IPS DF 4.7 (cell line): ENCODE results near the gene DYNAP.

Experiments
- DNase-seq: peaks from one replicate; pipeline ENCODE4 v3.0.0-alpha.2; 2013; ENCODE audit warnings: low spot score; ENCODE audit errors: extremely low read depth

Gene DYNAP, protein sequence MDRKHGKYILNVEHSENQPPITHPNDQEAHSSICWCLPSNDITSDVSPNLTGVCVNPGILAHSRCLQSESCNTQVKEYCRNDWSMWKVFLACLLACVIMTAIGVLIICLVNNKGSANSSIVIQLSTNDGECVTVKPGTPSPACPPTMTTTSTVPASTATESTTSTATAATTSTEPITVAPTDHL

DNA sequence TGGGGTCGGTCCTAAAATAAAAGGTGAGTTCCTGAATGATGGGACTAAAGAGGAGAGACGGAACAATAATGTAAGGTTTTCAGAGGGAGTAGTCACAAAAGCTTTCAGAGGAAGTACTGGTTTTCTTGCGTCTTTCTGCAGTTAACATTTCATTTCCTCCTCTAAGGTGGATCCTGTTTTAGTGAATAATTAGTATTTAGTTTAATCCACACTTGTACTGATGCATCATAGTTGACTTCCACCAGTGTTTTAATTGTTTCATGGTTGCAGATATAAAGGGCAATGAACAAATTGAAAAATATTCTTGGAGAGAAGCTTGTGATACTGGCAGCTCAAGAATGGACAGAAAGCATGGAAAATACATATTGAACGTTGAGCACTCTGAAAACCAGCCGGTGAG, at the start of gene DYNAP:
TSS of gene DYNAP (plus strand) at position 301 of the 400 bp plus-strand sequence. CDS start at position 339, 38 bp downstream.
- DNase-seq: no peak

DNA sequence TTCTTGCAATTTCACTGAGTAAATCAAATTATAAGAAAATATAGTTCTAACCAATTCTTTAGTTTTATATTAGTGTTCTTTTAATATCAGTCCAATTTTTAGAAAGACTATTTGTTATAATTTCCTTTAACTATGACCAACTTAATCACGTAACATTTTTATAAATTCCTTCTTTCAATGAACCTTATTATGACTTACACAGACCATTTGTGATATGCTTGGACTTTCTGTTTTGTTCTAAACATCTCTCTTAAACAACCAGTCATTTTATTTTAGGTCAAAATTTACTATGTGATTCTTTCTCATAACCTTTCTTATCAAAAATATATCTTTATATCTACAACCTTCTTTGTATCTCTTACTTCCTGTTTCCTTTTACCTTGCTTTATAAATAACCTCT, 39.5 kb upstream of the DYNAP start:
- DNase-seq: no peak

DNA sequence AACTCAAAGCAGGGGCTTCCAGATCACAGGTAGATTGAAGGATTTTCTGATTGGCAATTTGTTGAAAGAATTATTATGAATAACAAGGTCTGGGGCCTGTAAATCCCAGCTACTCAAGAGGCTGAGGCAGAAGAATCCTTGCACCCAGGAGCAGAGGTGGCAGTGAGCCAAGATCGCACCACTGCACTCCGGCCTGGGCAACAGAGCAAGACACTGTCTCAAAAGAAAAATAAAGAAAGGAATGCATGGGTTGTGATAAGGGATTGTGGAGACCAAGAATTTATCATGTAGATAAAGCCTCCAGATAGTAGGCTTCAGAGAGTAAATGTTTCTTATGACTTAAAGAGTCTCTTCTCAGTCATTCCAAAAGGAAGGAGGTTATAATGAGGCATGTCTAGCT, 35.8 kb upstream of the DYNAP start:
- no peak for DNase-seq

DNA sequence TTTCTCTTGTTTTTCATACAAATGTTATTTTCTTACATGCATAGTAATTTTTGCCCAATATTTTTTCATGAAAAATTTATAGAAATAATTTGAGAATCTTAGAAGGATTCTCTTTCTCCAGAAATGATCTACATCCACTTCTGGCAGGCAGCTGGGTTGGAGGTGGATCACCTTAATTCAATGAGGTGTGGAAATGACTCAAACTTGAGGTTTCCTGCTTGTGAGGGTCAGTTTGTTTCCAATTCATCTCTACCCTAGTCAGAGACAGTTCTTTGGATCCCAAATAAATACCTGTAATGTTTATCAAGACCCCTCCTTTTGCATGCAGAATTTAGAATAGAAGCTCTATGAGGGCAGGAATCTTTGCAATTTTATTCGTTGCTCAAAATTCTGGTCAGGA, 35.0 kb upstream of the DYNAP start:
- no peak for DNase-seq

DNA sequence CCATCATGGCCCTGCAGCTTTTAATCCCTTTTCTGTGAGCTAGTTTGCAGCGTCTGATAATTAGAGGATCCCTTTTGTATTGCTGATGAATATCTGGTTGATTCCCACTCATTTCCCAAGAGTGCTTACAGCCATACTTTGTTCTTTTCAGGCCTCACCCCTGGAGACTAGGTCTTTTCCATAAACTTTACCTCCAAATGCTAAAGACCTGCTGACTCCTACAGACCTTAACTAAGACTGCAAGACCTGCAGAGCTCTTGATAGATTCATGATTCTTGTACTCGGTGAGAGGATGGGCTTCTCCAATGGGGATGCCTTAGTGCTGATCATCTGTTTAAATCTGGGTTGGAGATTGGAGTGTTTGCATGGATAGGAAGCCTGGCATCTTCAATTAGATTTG, 33.1 kb upstream of the DYNAP start:
- no peak for DNase-seq

DNA sequence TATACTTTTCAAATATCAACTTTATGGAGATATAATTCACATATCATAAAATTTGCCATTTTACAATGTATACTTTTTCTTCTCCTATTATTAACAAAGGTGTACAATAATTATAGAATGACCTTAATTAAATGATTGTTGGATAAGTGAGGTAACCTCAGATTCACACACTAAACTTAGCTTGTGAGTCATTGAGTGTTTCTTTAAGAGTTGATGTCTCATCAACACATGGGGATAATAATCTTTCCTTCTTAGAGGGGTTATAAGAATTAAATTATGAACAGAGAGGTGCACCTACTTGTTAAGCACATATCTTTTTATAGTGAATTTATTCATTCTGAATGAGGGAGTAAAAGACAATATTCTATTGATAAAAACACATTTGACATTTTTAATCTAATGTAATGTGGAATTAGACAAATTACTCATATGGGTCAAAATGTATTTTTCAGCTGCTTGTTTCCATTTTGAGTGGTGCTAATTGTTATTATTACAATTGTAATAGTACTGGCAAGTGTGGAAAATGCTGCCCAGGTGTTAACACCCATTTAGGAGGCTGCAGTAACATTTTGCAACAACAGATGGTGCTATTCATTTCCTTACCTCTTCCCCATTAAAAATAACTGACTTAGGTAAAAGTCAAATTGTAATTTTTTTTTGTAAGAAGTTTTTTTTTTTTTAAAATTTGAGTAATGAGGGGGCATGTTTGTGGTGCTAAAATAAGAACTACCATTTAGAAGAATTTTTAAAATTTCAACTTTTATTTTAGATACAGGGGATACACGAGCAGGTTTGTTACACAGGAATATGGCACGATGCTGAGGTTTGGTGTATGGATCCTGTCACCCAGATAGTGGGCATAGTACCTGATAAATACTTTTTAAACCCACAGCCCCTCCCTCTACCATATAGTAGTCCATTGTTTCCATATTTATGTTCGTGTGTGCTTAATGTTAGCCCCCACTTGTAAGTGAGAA, 32.1 kb upstream of the DYNAP start:
- DNase-seq: no peak

DNA sequence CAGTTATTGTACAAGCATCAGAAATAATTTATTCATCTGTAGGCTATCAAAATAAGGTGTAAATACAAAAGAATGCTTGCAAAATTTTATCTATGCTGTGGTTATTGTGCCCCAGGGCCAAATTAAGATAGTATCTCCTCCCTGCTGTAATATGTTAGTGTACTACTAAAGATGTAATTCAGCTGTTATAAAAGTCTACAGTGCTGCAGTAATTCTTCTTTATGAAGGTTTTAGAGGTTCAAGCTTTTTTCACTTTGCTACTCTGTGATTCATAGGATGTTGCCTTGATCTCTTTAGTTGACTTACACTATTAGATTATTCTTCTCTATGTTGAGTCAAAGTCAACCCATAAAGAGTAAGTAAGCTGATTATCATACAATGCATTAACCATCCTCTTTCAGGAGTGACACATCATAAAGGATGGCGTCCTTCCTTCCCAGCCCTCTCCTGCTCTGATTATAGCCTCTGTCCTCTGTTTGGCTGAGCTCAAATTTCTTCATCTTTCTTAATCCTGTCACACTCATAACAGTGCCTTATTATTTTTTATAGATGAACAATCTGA, 29.3 kb upstream of the DYNAP start:
- DNase-seq: no peak

DNA sequence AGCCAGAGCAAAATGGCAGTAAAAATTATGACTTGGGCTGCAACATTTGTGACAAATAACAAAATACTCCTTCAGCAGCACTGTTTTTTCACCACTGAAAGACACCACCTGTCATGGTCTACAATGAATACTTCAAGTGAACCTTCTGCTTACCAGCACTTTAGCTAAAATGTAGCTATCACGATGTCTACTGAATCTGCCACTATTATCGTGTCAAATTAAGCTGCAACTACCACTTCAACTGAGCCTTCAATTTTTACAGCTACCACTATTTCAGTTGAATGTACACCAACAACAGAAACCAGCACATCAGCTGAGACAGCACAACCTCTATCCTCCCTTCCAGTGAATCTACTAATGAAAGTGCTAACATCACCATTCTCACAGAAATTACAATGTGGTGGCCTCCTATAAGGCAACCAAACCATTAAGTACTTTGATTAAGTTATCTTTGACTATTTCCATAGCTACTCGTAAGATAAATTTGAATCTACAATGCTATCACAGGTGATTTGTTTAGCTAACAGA, 10.8 kb upstream of the DYNAP start:
- DNase-seq: no peak

DNA sequence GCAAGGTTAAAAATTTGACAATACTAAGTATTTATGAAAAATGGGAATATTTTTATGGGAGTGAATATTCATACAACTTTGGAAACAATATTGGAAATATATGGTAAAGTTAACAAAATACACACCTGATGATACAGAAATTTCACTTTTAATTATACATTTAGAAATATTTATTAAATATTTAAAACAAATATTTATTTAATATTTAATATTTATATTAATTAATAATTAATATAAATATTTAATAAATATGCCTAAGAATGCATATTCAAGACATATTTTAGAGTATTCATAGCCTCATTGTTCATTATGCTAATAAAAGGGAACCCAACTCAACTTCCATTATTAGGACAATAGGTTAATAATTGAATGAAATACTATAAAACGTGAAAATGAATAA, 7.0 kb upstream of the DYNAP start:
- DNase-seq: no peak

DNA sequence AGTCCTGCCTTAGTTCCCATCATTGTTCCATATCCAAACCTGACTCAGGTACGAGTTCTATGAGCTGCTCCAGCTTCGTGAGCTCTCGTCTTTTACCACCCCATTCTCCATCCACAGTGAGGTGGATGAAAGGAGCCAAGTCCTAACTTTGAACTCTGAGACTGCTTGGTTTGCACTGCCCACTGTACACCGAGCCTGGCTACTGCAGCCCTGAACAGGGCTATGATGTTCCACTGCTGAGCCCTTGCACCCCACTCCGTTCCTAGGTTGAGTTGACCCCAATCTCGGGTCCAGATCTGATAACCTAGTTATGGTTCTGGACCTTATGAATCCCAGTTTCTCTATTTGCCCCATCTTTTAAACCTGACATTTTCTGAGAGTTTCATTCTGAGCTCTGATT, 5.3 kb upstream of the DYNAP start:
- no peak for DNase-seq

DNA sequence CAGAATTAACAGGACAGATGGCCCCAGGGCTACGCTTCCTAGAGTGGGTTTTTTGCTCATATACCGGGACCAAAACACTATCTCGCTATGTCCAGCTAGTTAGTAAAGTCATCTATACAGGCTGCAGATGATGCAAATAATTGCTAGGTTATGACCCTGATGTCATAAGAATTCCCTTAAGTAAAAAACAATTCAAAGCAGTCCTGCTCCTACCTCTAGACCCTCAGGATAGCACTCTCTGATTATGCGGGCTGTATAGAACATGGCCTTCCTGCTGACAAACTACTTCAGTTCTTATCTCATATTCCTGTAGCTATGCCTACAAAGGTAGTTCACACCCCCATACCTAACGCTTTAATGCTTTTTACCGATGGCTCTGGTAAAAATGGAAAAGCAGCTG, 13.2 kb downstream of the DYNAP start:
- DNase-seq: no peak

DNA sequence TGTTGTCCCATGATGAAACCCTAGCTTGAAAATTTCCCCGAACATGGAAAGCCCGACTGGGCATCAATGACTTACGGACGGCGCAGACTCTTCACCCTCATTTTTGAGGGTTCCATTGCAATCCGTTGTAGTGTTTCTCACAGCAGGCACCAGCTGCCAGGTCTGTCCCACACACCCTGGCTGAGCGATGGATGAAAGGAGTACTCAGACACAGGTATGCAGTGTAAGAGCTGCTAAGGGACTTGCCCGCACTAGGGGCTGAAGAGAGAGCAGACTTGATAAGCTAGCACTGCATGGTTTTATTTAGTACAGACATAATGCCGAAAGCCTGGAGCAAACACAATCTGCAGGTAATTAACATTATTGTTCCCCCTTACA, 15.8 kb downstream of the DYNAP start:
- no peak for DNase-seq

DNA sequence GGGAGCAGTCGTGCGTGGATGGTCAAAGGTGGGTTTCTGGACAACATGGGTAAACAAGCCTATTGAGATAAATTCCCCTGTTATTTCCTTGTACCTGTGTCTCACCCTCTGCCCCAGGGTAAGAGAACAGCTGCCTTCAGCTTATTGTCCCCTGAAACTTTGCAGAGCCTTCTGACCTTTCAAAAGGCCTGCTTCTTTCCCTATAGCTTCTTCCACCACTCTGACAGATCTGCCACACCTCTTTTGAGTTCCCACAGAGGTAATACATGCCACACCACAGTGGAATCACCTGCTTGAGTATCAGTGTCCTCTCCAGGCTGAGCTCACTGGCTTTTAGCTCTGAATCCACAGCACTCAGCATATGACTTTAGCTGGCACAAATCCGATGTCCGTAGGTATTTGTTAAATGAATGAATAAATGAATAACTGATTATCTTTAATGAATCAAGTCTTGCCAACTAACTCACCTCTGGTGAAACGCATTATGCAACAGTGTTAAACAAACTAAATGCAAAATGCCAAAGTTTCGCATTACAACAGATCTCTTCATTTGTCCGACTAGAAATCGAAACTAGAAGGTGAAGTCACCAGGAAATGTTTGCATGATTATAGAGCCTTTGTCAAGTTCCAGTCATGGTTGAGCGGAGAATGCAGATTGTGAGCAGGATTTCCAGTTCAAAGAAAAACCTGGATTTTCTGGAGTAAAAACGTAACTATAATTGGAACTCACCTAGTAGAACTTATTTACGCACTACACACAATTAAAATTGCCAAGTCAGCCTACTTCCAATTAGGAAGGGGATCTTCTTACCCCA, 16.4 kb downstream of the DYNAP start:
- DNase-seq: peak; percentile 53

DNA sequence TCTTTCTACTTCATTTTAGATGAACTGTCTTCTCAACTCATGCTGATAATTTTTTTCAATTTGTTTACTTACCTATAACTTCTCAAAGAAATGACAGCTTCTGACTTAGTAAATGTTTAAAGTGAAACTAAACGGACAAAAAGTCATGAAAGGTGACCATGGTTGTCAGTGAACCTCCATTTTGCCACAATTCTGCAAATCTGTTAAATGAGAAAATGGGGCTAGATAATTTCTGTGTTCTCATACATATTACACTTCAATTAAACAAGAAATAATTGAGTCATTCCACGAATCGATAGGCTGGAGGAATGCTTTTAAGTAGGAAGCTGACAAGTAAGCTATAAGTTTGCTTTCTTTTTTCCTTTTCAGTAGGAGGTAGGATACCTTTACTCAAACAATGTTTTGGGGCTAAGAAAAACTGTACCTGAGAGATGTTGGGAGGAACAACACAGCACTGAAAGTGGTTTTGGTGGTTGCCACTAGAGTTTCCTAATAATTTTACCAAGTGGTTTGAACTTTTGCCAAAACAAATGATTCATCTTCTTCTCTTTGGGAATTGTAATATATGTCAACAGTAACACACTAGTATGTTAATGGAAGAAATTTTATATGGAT, 17.1 kb downstream of the DYNAP start:
- DNase-seq: no peak

DNA sequence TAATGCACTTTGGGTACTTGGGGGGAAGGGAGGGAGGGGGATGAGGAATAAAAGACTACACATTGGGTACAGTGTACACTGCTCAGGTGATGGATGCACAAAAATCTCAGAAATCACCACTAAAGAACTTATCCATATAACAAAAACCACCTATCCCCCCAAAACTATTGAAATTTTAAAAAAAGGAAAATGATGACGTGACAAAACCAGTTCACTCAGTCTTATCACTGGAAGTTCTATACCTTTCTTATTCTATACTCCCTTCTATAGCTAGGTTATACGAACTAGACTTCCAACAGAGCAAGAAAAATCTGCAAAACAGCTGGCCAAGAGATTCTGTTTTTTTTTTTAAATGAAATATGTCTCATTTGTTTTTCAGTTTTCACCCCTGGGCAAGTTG, 20.8 kb downstream of the DYNAP start:
- no peak for DNase-seq

DNA sequence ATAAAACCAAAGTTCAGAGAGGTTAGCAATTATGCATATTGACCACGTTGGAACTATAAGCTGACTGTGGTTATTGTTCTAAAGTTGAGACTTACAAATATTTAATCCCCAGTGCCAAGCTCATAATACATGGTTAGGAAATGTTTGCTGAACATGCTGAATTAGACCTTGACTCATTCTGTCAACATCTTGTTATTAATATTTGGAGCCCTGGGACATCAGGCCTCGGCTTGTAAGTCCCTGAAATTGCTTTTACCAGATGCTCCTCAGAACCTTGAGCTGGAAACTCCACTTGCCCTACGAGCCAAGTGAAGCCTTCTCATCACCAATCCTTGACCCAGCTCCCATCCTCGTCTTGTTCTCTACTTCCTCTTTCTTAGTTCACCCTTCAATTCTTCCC, 21.2 kb downstream of the DYNAP start:
- DNase-seq: no peak

DNA sequence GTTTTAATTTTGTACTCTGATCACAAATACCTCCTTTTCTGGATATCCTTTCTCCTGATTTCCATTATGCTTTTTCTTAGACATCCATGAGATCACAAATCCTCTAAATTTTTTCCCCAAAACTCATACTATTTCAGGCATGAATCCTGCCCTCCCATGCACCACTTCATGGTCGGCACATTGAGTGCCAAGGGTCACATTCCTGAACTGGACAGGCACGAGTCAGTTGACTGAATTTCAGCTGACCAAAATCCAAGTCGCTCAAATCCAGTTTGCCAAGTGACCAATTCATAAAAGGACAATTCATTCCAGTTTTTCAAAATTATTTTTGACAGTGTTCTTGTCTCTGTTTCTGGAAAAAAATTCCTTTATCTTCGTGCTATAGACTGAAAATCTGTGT, 22.1 kb downstream of the DYNAP start:
- no peak for DNase-seq

DNA sequence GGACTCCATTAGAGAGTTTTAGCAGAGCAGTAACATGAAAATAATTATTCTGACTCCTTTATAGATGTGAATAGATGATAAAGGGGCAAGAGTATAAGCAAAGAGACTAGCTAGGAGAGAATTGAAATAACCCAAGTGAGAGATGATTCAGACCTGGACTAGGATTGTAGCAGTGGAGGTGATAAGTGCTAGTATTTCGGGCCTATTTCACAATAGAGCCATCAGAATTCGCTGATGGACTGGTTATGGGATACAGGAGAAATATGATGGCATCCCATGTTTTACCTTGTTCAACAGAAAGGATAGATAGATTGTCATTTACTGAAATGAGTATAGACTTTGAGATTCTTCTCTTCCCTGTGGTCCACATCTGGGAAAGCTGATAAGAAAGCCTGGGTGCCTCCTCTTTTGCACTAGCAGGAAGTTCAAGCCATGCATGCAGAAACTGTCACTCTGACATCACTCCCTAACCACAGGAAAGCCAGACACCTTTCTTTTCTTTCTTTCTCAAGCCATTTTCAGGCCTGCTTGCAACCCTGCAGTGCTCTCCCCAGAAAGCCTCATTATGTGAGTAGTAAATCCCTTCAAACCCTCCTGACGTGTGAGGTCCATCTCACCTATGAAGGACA, 25.3 kb downstream of the DYNAP start:
- no peak for DNase-seq

DNA sequence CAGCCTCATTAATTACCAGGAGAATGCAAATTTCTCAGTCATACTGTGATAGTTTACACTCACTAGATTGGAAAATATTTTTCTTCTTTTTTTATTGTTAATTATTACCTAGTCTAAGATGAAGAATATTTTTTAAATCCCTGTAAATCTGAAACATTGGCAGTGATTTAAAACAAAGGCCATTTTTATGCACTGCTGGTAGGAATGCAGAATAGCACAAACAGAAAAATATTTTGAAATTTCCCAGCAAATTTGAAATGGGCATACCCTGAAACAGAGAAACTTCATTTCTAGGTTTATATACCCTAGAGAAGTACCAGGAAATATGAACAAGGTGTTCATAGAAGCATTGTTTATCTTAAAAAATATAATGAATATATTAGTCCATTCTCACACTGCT, 31.0 kb downstream of the DYNAP start:
- DNase-seq: no peak

DNA sequence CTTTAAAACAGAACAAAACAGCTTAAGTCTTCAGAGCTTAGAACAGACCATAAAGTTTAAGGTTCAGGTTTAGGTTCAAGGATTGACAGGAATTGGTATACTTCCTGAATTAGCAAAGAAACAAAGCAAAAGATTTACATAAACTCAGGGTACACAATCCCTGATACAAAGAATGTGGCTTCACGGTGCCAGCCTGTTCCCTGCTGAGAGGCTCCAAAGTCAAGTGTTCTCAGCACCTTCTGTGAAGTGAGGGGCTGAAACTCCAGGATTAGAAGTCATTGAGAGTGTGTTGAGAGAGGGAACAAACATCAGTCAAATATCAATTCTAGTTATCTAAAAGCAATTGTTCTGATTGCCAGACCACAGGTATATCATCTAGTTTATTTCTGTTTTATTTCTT, 35.7 kb downstream of the DYNAP start:
- no peak for DNase-seq

DNA sequence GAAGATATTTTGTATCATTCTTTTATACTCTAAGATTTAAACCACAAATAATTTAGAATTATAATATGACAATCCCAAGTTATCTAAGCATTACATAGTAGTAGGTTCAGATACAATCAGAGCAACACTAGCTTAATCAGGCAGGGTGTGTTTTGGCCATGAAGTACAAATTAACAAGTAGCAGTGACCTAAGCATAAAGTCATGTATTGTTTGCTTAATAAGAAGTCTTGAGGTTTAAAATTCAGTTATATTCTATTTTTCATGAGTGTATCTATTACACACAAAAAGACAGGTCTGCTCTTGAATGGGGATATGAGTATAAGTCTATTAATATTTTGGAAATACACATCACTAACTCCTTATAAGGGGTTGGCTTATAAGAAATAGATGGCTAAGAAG, 39.9 kb downstream of the DYNAP start:
- no peak for DNase-seq
